Osteocyte (in vitro differentiated cells): Measurements from ENCODE around the gene EIF5B. TPM values are rescaled to one million over a fixed set of nuclear protein-coding genes. Genes with fewer than 3 reads are reported as not detected.
A peak's percentile ranks its signal among the peaks of the same experiment; 100 is the strongest.

Experiments
- DNase-seq: peaks from one replicate; pipeline ENCODE4 v3.0.0; 2021; ENCODE audit warnings: mixed read lengths; ENCODE audit not compliant: unreplicated experiment; ENCODE audit errors: extremely low spot score
- H3K27ac Mint-ChIP-seq: one replicate; pipeline ENCODE4 v1.8.0; 2021; ENCODE audit warnings: mild to moderate bottlenecking, mixed read lengths; ENCODE audit not compliant: unreplicated experiment
- H3K27me3 Mint-ChIP-seq: one replicate; pipeline ENCODE4 v1.8.0; 2021; ENCODE audit warnings: mixed read lengths; ENCODE audit not compliant: unreplicated experiment
- H3K36me3 Mint-ChIP-seq: one replicate; pipeline ENCODE4 v1.8.0; 2021; ENCODE audit warnings: mixed read lengths; ENCODE audit not compliant: unreplicated experiment
- H3K4me1 Mint-ChIP-seq: one replicate; pipeline ENCODE4 v1.8.0; 2021; ENCODE audit warnings: mixed read lengths; ENCODE audit not compliant: unreplicated experiment
- H3K4me3 Mint-ChIP-seq: one replicate; pipeline ENCODE4 v1.8.0; 2021; ENCODE audit warnings: mild to moderate bottlenecking, moderate library complexity, mixed read lengths; ENCODE audit not compliant: unreplicated experiment
- H3K9me3 Mint-ChIP-seq: one replicate; pipeline ENCODE4 v1.8.0; 2021; ENCODE audit warnings: mixed read lengths; ENCODE audit not compliant: unreplicated experiment
- CTCF ChIP-seq: fragments of 200-600 bp; sonication (generic); IDR thresholded peaks from 2 replicates; pipeline ENCODE4 v1.5.0; 2021; ENCODE audit warnings: antibody characterized with exemption, mild to moderate bottlenecking, moderate library complexity
- total RNA-seq: library from RNA; stranded (reverse); gene quantifications from 2 replicates; pipeline ENCODE4 v1.2.1, GENCODE V29; 2021

EIF5B gene
- total RNA-seq, 1 donor from 2014 or later, result 35.5 TPM

GRCh38 chr2:99430614-99431291 is 93.6 kb downstream of the EIF5B start:
- H3K4me1 Mint-ChIP-seq, result peaks cover 14% of the 10 kb centered on the region
- H3K4me3 Mint-ChIP-seq, result no peak overlapping the region
- H3K27ac Mint-ChIP-seq, result peak overlapping the region; percentile 48
- H3K36me3 Mint-ChIP-seq, result peaks cover 21% of the 10 kb centered on the region
- TF ChIP-seq CTCF, result no peak
- H3K27me3 Mint-ChIP-seq, result no peaks in the 10 kb centered on the region
- DNase-seq, result no peak
- H3K9me3 Mint-ChIP-seq, result no peaks in the 10 kb centered on the region

GRCh38 chr2:99431587-99432275 is 94.5 kb downstream of the EIF5B start:
- no peaks in the 10 kb centered on the region for H3K27me3 Mint-ChIP-seq
- DNase-seq, result no peak
- H3K4me3 Mint-ChIP-seq, result no peak overlapping the region
- no peak for TF ChIP-seq CTCF
- no peak overlapping the region for H3K27ac Mint-ChIP-seq
- H3K9me3 Mint-ChIP-seq, result no peaks in the 10 kb centered on the region
- peaks cover 14% of the 10 kb centered on the region for H3K4me1 Mint-ChIP-seq
- H3K36me3 Mint-ChIP-seq, result peaks cover 21% of the 10 kb centered on the region

- Mint-ChIP-seq H3K9me3 (no peaks in the 10 kb centered on the region), H3K27ac (no peak overlapping the region), H3K4me1 (peaks cover 14% of the 10 kb centered on the region), H3K4me3 (no peak overlapping the region), H3K27me3 (no peaks in the 10 kb centered on the region), H3K36me3 (peaks cover 19% of the 10 kb centered on the region)
- no peak for TF ChIP-seq CTCF
- DNase-seq, result no peak
Measured at GRCh38 chr2:99433340-99433739, 96.2 kb downstream of the EIF5B start.

GRCh38 chr2:99436874-99437273 is 99.7 kb downstream of the EIF5B start:
- TF ChIP-seq CTCF, result no peak
- Mint-ChIP-seq H3K36me3 (peaks cover 25% of the 10 kb centered on the region), H3K4me3 (no peak overlapping the region), H3K27me3 (no peaks in the 10 kb centered on the region), H3K27ac (no peak overlapping the region), H3K4me1 (no peaks in the 10 kb centered on the region), H3K9me3 (no peaks in the 10 kb centered on the region)
- DNase-seq, result no peak

GRCh38 chr2:99439971-99440505 is 102.8 kb downstream of the EIF5B start:
- DNase-seq, result no peak
- H3K27ac Mint-ChIP-seq, result no peak overlapping the region
- no peaks in the 10 kb centered on the region for H3K27me3 Mint-ChIP-seq
- TF ChIP-seq CTCF, result no peak
- H3K4me1 Mint-ChIP-seq, result no peaks in the 10 kb centered on the region
- peaks cover 25% of the 10 kb centered on the region for H3K36me3 Mint-ChIP-seq
- H3K4me3 Mint-ChIP-seq, result no peak overlapping the region
- H3K9me3 Mint-ChIP-seq, result no peaks in the 10 kb centered on the region
